Body of pancreas (tissue), 4 donors: ENCODE results near the gene OR5B17.

Experiments used
- POLR2A ChIP-seq, 3 donors: fragments of 450-650 bp; IDR thresholded peaks; one replicate each; pipeline ENCODE4 v1.6.1; 2016; ENCODE audit warnings: antibody characterized with exemption in 3 of 3, mild to moderate bottlenecking in 2 of 3
- TF ChIP-seq, protein P1 (sequence below), 7 experiments: fragments of 450-650 bp in 4 of 7; fragments of 200-600 bp in 3 of 7; sonication (generic) in 3 of 7; IDR thresholded peaks; one replicate each; pipeline ENCODE4 v1.5.1; 2016 to 2019; ENCODE audit warnings: antibody characterized with exemption in 7 of 7

DNA sequence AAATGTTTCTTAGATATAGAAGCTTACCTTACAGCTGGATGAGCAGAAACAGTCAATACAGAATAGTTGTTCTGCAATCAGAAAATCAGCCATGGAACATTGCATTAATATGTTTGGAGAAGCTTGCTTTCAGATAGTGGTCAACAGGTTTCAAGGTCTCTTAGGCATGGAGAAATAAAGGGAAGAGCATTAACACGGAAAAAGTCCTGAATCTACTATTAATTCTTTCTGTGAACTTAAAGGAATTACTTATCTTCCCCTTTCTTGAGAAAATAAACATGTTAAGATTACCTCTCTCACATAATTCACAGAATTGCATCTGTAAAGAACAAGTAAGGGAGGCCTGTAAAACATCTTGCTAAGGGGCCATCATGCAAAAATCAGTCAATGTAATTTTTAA, 47.9 kb upstream of the OR5B17 start, which contains the start of gene OR5B3:
- TF ChIP-seq, protein P1, sequence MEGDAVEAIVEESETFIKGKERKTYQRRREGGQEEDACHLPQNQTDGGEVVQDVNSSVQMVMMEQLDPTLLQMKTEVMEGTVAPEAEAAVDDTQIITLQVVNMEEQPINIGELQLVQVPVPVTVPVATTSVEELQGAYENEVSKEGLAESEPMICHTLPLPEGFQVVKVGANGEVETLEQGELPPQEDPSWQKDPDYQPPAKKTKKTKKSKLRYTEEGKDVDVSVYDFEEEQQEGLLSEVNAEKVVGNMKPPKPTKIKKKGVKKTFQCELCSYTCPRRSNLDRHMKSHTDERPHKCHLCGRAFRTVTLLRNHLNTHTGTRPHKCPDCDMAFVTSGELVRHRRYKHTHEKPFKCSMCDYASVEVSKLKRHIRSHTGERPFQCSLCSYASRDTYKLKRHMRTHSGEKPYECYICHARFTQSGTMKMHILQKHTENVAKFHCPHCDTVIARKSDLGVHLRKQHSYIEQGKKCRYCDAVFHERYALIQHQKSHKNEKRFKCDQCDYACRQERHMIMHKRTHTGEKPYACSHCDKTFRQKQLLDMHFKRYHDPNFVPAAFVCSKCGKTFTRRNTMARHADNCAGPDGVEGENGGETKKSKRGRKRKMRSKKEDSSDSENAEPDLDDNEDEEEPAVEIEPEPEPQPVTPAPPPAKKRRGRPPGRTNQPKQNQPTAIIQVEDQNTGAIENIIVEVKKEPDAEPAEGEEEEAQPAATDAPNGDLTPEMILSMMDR (IDR thresholded peaks at IDR 0.05) = no peak
- TF ChIP-seq POLR2A (IDR thresholded peaks at IDR 0.05) = no peak
